HCT116 (cell line): Measurements from ENCODE around the gene TRAF3. TPM values are rescaled to one million over a fixed set of nuclear protein-coding genes. Genes with fewer than 3 reads are reported as not detected.

Source experiments
- ATAC-seq: fragments of 200-7000 bp; cut with Tn5 transposase; 2 replicates; pipeline ENCODE4 v1.9.1; 2020; ENCODE audit warnings: mild to moderate bottlenecking, moderate library complexity
- BruUV-seq: library from RNA; stranded (reverse); fragments of 400-500 nt; replicated peaks from 2 replicates; lab custom pipeline; 2021; lab: Mats Ljungman, UMichigan
- CTCF ChIA-PET: fragments of 300-600 bp; sonication (Branson Sonifier 250); formaldehyde crosslinking; loops from one replicate; lab custom pipeline; 2021; ENCODE audit warnings: antibody characterized with exemption; lab: Charles Lee
- POLR2A ChIA-PET: fragments of 300-600, 350-600 bp; sonication (Branson Sonifier 250); formaldehyde crosslinking; loops from one replicate; lab custom pipeline; 2021; ENCODE audit warnings: antibody characterized with exemption; lab: Charles Lee
- RAD21 ChIA-PET, 2 experiments: fragments of 300-600 bp; sonication (Branson Sonifier 250); formaldehyde crosslinking; loops; one replicate each; lab custom pipeline; 2023; ENCODE audit warnings: low total read pairs in 2 of 2; ENCODE audit not compliant: uncharacterized antibody in 2 of 2, unreplicated experiment in 2 of 2, low non-redundant PET in 1 of 2; lab: Charles Lee
- DNase-seq: peaks from one replicate; pipeline ENCODE4 v3.0.0-alpha.2; 2010; ENCODE audit warnings: low read depth, low spot score
- H2AFZ ChIP-seq: fragments of 200-600 bp; shearing (Covaris generic), sonication (generic); 2 replicates; pipeline ENCODE4 v1.6.1; 2017; ENCODE audit warnings: low read depth, mixed run types, mixed read lengths, antibody characterized with exemption, low read length; ENCODE audit not compliant: poor library complexity, severe bottlenecking
- H3K27ac ChIP-seq: 2 replicates; pipeline ENCODE4 v1.5.1; 2012; ENCODE audit warnings: low read depth, low read length
- H3K27me3 ChIP-seq: fragments of 200-600 bp; sonication (generic); 2 replicates; pipeline ENCODE4 v1.6.1; 2016; ENCODE audit warnings: mixed run types, low read length, mixed read lengths; ENCODE audit not compliant: insufficient read depth
- H3K36me3 ChIP-seq, 2 experiments: fragments of 200-500 bp in 1 of 2; fragments of 200-600 bp in 1 of 2; sonication (Bioruptor generic) in 1 of 2; sonication (generic) in 1 of 2; 2 replicates each; pipeline versions ENCODE4 v1.5.1 to v1.6.1; 2014 to 2016; ENCODE audit warnings: low read length in 2 of 2, inconsistent platforms in 1 of 2, mixed read lengths in 1 of 2, mixed run types in 1 of 2; ENCODE audit not compliant: insufficient read depth in 2 of 2, control insufficient read depth in 1 of 2
- H3K4me1 ChIP-seq, 2 experiments: fragments of 200-600 bp in 1 of 2; sonication (generic) in 1 of 2; 2 replicates each; pipeline versions ENCODE4 v1.5.1 to v1.6.1; 2012 to 2017; ENCODE audit warnings: low read length in 2 of 2, inconsistent platforms in 1 of 2, mild to moderate bottlenecking in 1 of 2, mixed read lengths in 1 of 2, mixed run types in 1 of 2, moderate library complexity in 1 of 2; ENCODE audit not compliant: insufficient read depth in 2 of 2, control insufficient read depth in 1 of 2
- H3K4me2 ChIP-seq: fragments of 200-600 bp; sonication (generic); 2 replicates; pipeline ENCODE4 v1.6.1; 2017; ENCODE audit warnings: mixed run types, low read length, mixed read lengths
- H3K4me3 ChIP-seq, 2 experiments: fragments of 200-600 bp in 1 of 2; sonication (generic) in 1 of 2; replicated peaks in 1 of 2; 2 replicates each; pipeline ENCODE4 v1.5.1; 2011 to 2016; ENCODE audit warnings: low read length in 2 of 2, control low read depth in 1 of 2, low read depth in 1 of 2, mild to moderate bottlenecking in 1 of 2, mixed read lengths in 1 of 2, mixed run types in 1 of 2
- H3K79me2 ChIP-seq: fragments of 200-600 bp; sonication (generic); 2 replicates; pipeline ENCODE4 v1.6.1; 2017; ENCODE audit warnings: mild to moderate bottlenecking, mixed run types, low read length, moderate library complexity, mixed read lengths; ENCODE audit not compliant: insufficient read depth
- H3K9ac ChIP-seq: fragments of 200-600 bp; sonication (generic); 2 replicates; pipeline ENCODE4 v1.6.1; 2016; ENCODE audit warnings: low read length, mixed read lengths
- H3K9me2 ChIP-seq: fragments of 200-600 bp; sonication (generic), shearing (Covaris generic); 2 replicates; pipeline ENCODE4 v1.6.1; 2017; ENCODE audit warnings: mixed run types, mild to moderate bottlenecking, moderate library complexity; ENCODE audit not compliant: insufficient read depth
- H3K9me3 ChIP-seq, 2 experiments: fragments of 200-500 bp in 1 of 2; fragments of 200-600 bp in 1 of 2; sonication (Bioruptor generic) in 1 of 2; sonication (generic) in 1 of 2; 2 replicates each; pipeline ENCODE4 v1.6.1; 2014 to 2017; ENCODE audit warnings: low read length in 2 of 2, mixed read lengths in 2 of 2, inconsistent platforms in 1 of 2, low read depth in 1 of 2, mild to moderate bottlenecking in 1 of 2, mixed run types in 1 of 2, moderate library complexity in 1 of 2; ENCODE audit not compliant: control insufficient read depth in 1 of 2, insufficient read depth in 1 of 2
- H4K20me1 ChIP-seq: fragments of 200-600 bp; sonication (generic), shearing (Covaris generic); 2 replicates; pipeline ENCODE4 v1.6.1; 2017; ENCODE audit warnings: mixed run types, mild to moderate bottlenecking, moderate library complexity; ENCODE audit not compliant: insufficient read depth
- CBX3 ChIP-seq: IDR thresholded peaks from 2 replicates; pipeline ENCODE4 v1.6.1; 2012; ENCODE audit warnings: low read depth
- CEBPB ChIP-seq: IDR thresholded peaks from 2 replicates; pipeline ENCODE4 v1.6.1; 2012; ENCODE audit warnings: low read depth
- CTCF ChIP-seq, 3 experiments: fragments of 200-600 bp in 1 of 3; sonication (generic) in 1 of 3; IDR thresholded peaks in 2 of 3; conservative IDR thresholded peaks in 1 of 3; 2 replicates each; pipeline ENCODE4 v1.5.1; 2012 to 2017; ENCODE audit warnings: low read depth in 2 of 3, low read length in 2 of 3, antibody characterized with exemption in 1 of 3, borderline replicate concordance in 1 of 3, control low read depth in 1 of 3, mild to moderate bottlenecking in 1 of 3, mixed read lengths in 1 of 3, mixed run types in 1 of 3, moderate library complexity in 1 of 3; ENCODE audit not compliant: insufficient read depth in 1 of 3
- EGR1 ChIP-seq: IDR thresholded peaks from 2 replicates; pipeline ENCODE4 v1.6.1; 2012; ENCODE audit warnings: low read depth
- EZH2phosphoT487 ChIP-seq: fragments of 200-600 bp; IDR thresholded peaks from 2 replicates; pipeline ENCODE4 v1.6.1; 2018; ENCODE audit warnings: antibody characterized with exemption, borderline replicate concordance
- MAX ChIP-seq: IDR thresholded peaks from 2 replicates; pipeline ENCODE4 v1.6.1; 2012
- RAD21 ChIP-seq: IDR thresholded peaks from 2 replicates; pipeline ENCODE4 v1.6.1; 2012; ENCODE audit warnings: low read depth, mild to moderate bottlenecking
- SIN3A ChIP-seq: IDR thresholded peaks from 2 replicates; pipeline ENCODE4 v1.6.1; 2012; ENCODE audit warnings: low read depth
- SP1 ChIP-seq: IDR thresholded peaks from 2 replicates; pipeline ENCODE4 v1.6.1; 2012; ENCODE audit warnings: low read depth
- SRF ChIP-seq: IDR thresholded peaks from 2 replicates; pipeline ENCODE4 v1.6.1; 2012; ENCODE audit warnings: low read depth
- TCF7L2 ChIP-seq: IDR thresholded peaks from 2 replicates; pipeline ENCODE4 v1.7.0; 2011; ENCODE audit warnings: borderline replicate concordance, inconsistent platforms; ENCODE audit not compliant: insufficient read depth, insufficient read length; ENCODE audit errors: extremely low read depth
- YY1 ChIP-seq: IDR thresholded peaks from 2 replicates; pipeline ENCODE4 v1.6.1; 2011; ENCODE audit warnings: low read length, low read depth, moderate library complexity, mild to moderate bottlenecking; ENCODE audit not compliant: insufficient replicate concordance; ENCODE audit errors: extremely low read depth
- ZFX ChIP-seq: fragments of 450-650 bp; IDR thresholded peaks from 2 replicates; pipeline ENCODE4 v1.6.1; 2017
- ZNF274 ChIP-seq: fragments of 200-500 bp; sonication (Bioruptor generic); IDR thresholded peaks from 2 replicates; pipeline ENCODE4 v1.6.1; 2014; ENCODE audit warnings: mild to moderate bottlenecking, low read depth, low read length, inconsistent platforms
- intact Hi-C: fragments of 100-400 bp; cut with micrococcal nuclease; formaldehyde crosslinking; loops from 2 replicates; pipeline ENCODE4 v1.10.0; 2022
- total RNA-seq: library from RNA; stranded (reverse); gene quantifications from one replicate; pipeline ENCODE4 v1.2.1, GENCODE V29; 2021; ENCODE audit not compliant: unreplicated experiment

TRAF3 gene
- total RNA-seq, 1 experiment from 2014 or later, result 32.1 TPM

DNA sequence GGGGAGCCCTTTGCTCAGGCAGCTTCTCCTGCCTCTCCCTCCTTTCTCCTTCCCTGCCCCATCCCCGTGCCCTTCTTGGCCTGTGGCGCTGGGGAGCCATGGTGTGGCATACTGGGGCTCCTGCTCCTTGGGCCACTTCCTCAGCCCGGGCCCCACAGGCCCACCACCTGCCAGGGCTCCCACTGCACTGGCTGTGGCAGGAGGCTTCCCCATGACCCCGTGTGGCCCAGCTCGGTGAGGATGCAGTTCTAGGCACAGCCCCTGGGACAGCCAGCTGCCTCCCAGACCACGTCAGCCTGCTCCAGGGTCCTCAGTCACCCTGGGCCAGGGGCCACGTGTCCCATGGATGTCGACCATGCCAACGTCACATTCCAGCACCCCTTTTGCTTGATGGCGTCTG lies 132.2 kb downstream of the TRAF3 start:
- no peaks in the 10 kb centered on the region for H3K9me2 ChIP-seq
- H3K4me1 ChIP-seq, result no peaks in the 10 kb centered on the region
- H3K9ac ChIP-seq, result no peak overlapping the region
- H3K27me3 ChIP-seq, result no peaks in the 10 kb centered on the region
- DNase-seq, result no peak
- H3K27ac ChIP-seq, result no peak overlapping the region
- H3K79me2 ChIP-seq, result no peaks in the 10 kb centered on the region
- no peak overlapping the region for H2AFZ ChIP-seq
- H3K36me3 ChIP-seq, result peaks cover 0 to 6% of the 10 kb centered on the region in 2 experiments; a peak in 1 of 4 replicates
- ChIA-PET CTCF (no interaction called here), RAD21 (no interaction called here), POLR2A (no interaction called here)
- TF ChIP-seq ZNF274 (no peak), CBX3 (no peak), SIN3A (no peak), SP1 (no peak), RAD21 (no peak), EGR1 (no peak), EZH2phosphoT487 (no peak), TCF7L2 (no peak), CEBPB (no peak), YY1 (no peak), SRF (no peak), MAX (no peak)
- H3K9me3 ChIP-seq, result no peaks in the 10 kb centered on the region
- no TSS peak for BruUV-seq
- H4K20me1 ChIP-seq, result no peaks in the 10 kb centered on the region
- H3K4me2 ChIP-seq, result no peak overlapping the region
- H3K4me3 ChIP-seq, result no peak overlapping the region
- intact Hi-C loops, result no loop called here
- ATAC-seq, result no peak; the same call in 1 of the 2 replicates

- H3K9me3 ChIP-seq, result no peaks in the 10 kb centered on the region
- H4K20me1 ChIP-seq, result no peaks in the 10 kb centered on the region
- no TSS peak for BruUV-seq
- no peaks in the 10 kb centered on the region for H3K79me2 ChIP-seq
- RAD21 ChIA-PET, result no interaction called here
- peak; percentile 21; the same call in 1 of the 2 replicates for ATAC-seq
- H3K4me2 ChIP-seq, result no peak overlapping the region
- no peak overlapping the region for H3K9ac ChIP-seq
- intact Hi-C loops, result loop anchor here (10.0 kb wide), 1 partner anchor 315 kb away; the partner anchor contains the start of gene RCOR1
- H3K9me2 ChIP-seq, result no peaks in the 10 kb centered on the region
- no peak for DNase-seq
- H2AFZ ChIP-seq, result no peak overlapping the region
- POLR2A ChIA-PET, result no interaction called here
- TF ChIP-seq EGR1 (no peak), SIN3A (no peak), CBX3 (no peak), ZFX (no peak), CTCF (IDR thresholded peaks at IDR 0.05 in 2 of 3, conservative IDR thresholded peaks at IDR 0.05 in 1 of 3; ENCODE audit: borderline replicate concordance in 1 of 3, insufficient read depth in 1 of 3, low read depth in 2 of 3, low read length in 2 of 3) (no peak), TCF7L2 (no peak), EZH2phosphoT487 (no peak)
- peaks cover 0 to 6% of the 10 kb centered on the region in 2 experiments; a peak in 1 of 4 replicates for H3K36me3 ChIP-seq
- no peak overlapping the region for H3K27ac ChIP-seq
- no peaks in the 10 kb centered on the region for H3K4me1 ChIP-seq
- CTCF ChIA-PET, result no interaction called here
- H3K4me3 ChIP-seq, result no peak overlapping the region
- H3K27me3 ChIP-seq, result no peaks in the 10 kb centered on the region
Measured at GRCh38 chr14:102909911-102910310, 132.7 kb downstream of the TRAF3 start.
